H9 (cell line): ENCODE data around the gene BPTF. TPM values are rescaled to one million over a fixed set of nuclear protein-coding genes. Genes with fewer than 3 reads are reported as not detected.

ENCODE experiments used
- DNase-seq: peaks from one replicate; pipeline ENCODE4 v3.0.0-alpha.2; 2017
- H2AFZ ChIP-seq: one replicate; pipeline ENCODE4 v1.6.1; 2013; ENCODE audit warnings: mild to moderate bottlenecking, low read length, control low read depth, moderate library complexity
- H2AK5ac ChIP-seq: 2 replicates; pipeline ENCODE4 v1.6.1; 2013; ENCODE audit warnings: low read length, control low read depth, mixed read lengths; ENCODE audit not compliant: insufficient read length
- H2BK120ac ChIP-seq: one replicate; pipeline ENCODE4 v1.6.1; 2013; ENCODE audit warnings: low read depth, mild to moderate bottlenecking, low read length, control low read depth, inconsistent platforms; ENCODE audit not compliant: poor library complexity, severe bottlenecking
- H2BK12ac ChIP-seq: 2 replicates; pipeline ENCODE4 v1.6.1; 2013; ENCODE audit warnings: low read length, control low read depth, mixed read lengths, low read depth; ENCODE audit not compliant: insufficient read length
- H2BK15ac ChIP-seq: 2 replicates; pipeline ENCODE4 v1.6.1; 2013; ENCODE audit warnings: low read depth, low read length, control low read depth
- H2BK20ac ChIP-seq: one replicate; pipeline ENCODE4 v1.6.1; 2013; ENCODE audit warnings: low read depth, mild to moderate bottlenecking, low read length, control low read depth, inconsistent platforms; ENCODE audit not compliant: poor library complexity, severe bottlenecking
- H2BK5ac ChIP-seq: 2 replicates; pipeline ENCODE4 v1.6.1; 2013; ENCODE audit warnings: low read length, control low read depth, mixed read lengths; ENCODE audit not compliant: insufficient read length
- H3K14ac ChIP-seq: 2 replicates; pipeline ENCODE4 v1.6.1; 2013; ENCODE audit warnings: low read length, control low read depth; ENCODE audit not compliant: insufficient read depth
- H3K18ac ChIP-seq: 2 replicates; pipeline ENCODE4 v1.6.1; 2013; ENCODE audit warnings: low read depth, mild to moderate bottlenecking, mixed read lengths, low read length, control low read depth; ENCODE audit not compliant: insufficient read length
- H3K23ac ChIP-seq: 2 replicates; pipeline ENCODE4 v1.6.1; 2013; ENCODE audit warnings: low read length, control low read depth, mixed read lengths, low read depth; ENCODE audit not compliant: insufficient read length
- H3K23me2 ChIP-seq: 2 replicates; pipeline ENCODE4 v1.6.1; 2013; ENCODE audit warnings: low read depth, mild to moderate bottlenecking, mixed read lengths, low read length, control low read depth; ENCODE audit not compliant: insufficient read length, poor library complexity, severe bottlenecking
- H3K27ac ChIP-seq: 2 replicates; pipeline ENCODE4 v1.5.1; 2013; ENCODE audit warnings: low read length, control low read depth, mixed read lengths, low read depth; ENCODE audit not compliant: insufficient read length
- H3K27me3 ChIP-seq: 2 replicates; pipeline ENCODE4 v1.6.1; 2013; ENCODE audit warnings: low read length, control low read depth, inconsistent platforms; ENCODE audit not compliant: insufficient read depth
- H3K4ac ChIP-seq: 2 replicates; pipeline ENCODE4 v1.6.1; 2013; ENCODE audit warnings: low read depth, mild to moderate bottlenecking, control low read depth, inconsistent platforms, low read length, moderate library complexity
- H3K4me1 ChIP-seq: 2 replicates; pipeline ENCODE4 v1.6.1; 2013; ENCODE audit warnings: low read length, control low read depth, inconsistent platforms; ENCODE audit not compliant: insufficient read depth
- H3K4me2 ChIP-seq: 2 replicates; pipeline ENCODE4 v1.6.1; 2013; ENCODE audit warnings: low read length, control low read depth, mixed read lengths; ENCODE audit not compliant: insufficient read length, insufficient read depth
- H3K56ac ChIP-seq: 2 replicates; pipeline ENCODE4 v1.6.1; 2013; ENCODE audit warnings: low read depth, mild to moderate bottlenecking, mixed read lengths, low read length, control low read depth; ENCODE audit not compliant: insufficient read length
- H3K79me1 ChIP-seq: 2 replicates; pipeline ENCODE4 v1.6.1; 2013; ENCODE audit warnings: low read depth, mild to moderate bottlenecking, moderate library complexity, low read length, control low read depth, inconsistent platforms; ENCODE audit not compliant: insufficient read depth, poor library complexity, severe bottlenecking
- H3K79me2 ChIP-seq: 2 replicates; pipeline ENCODE4 v1.6.1; 2013; ENCODE audit warnings: low read length, control low read depth, inconsistent platforms; ENCODE audit not compliant: insufficient read depth
- H3K9ac ChIP-seq: 2 replicates; pipeline ENCODE4 v1.6.1; 2013; ENCODE audit warnings: low read length, control low read depth, mixed read lengths; ENCODE audit not compliant: insufficient read length; ENCODE audit errors: extremely low read depth
- H3K9me3 ChIP-seq: one replicate; pipeline ENCODE4 v1.6.1; 2013; ENCODE audit warnings: low read depth, low read length, inconsistent platforms; ENCODE audit not compliant: control insufficient read depth
- H3T11ph ChIP-seq: one replicate; pipeline ENCODE4 v1.6.1; 2013; ENCODE audit warnings: mild to moderate bottlenecking, low read length, control low read depth, inconsistent platforms
- H4K20me1 ChIP-seq: one replicate; pipeline ENCODE4 v1.6.1; 2013; ENCODE audit not compliant: control insufficient read depth, insufficient read length, insufficient read depth
- H4K5ac ChIP-seq: 2 replicates; pipeline ENCODE4 v1.6.1; 2013; ENCODE audit warnings: low read depth, mild to moderate bottlenecking, mixed read lengths, low read length, control low read depth; ENCODE audit not compliant: insufficient read length
- H4K8ac ChIP-seq: replicated peaks from 2 replicates; pipeline ENCODE4 v1.6.1; 2013; ENCODE audit warnings: low read length, control low read depth, mixed read lengths, low read depth; ENCODE audit not compliant: insufficient read length
- H4K91ac ChIP-seq: 2 replicates; pipeline ENCODE4 v1.6.1; 2013; ENCODE audit warnings: low read depth, mild to moderate bottlenecking, moderate library complexity, mixed read lengths, low read length, control low read depth; ENCODE audit not compliant: insufficient read length
- H3K27ac Mint-ChIP-seq, 3 experiments: 2 replicates in 2 of 3; 3 replicates in 1 of 3; pipeline ENCODE4 v1.8.0; 2020 to 2021; ENCODE audit warnings: mixed read lengths in 3 of 3, mild to moderate bottlenecking in 1 of 3, moderate library complexity in 1 of 3
- H3K27me3 Mint-ChIP-seq: 2 replicates; pipeline ENCODE4 v1.8.0; 2021; ENCODE audit warnings: low read depth, mild to moderate bottlenecking, moderate library complexity, mixed read lengths
- H3K36me3 Mint-ChIP-seq, 3 experiments: 2 replicates in 2 of 3; 3 replicates in 1 of 3; pipeline ENCODE4 v1.8.0; 2020 to 2021; ENCODE audit warnings: low read depth in 3 of 3, mixed read lengths in 3 of 3; ENCODE audit not compliant: insufficient read depth in 1 of 3
- H3K4me1 Mint-ChIP-seq, 2 experiments: 2 replicates each; pipeline ENCODE4 v1.8.0; 2020; ENCODE audit warnings: mixed read lengths in 2 of 2
- H3K4me3 Mint-ChIP-seq, 2 experiments: 2 replicates in 1 of 2; 3 replicates in 1 of 2; pipeline ENCODE4 v1.8.0; 2020 to 2021; ENCODE audit warnings: mild to moderate bottlenecking in 2 of 2, mixed read lengths in 2 of 2, moderate library complexity in 1 of 2
- H3K9me3 Mint-ChIP-seq, 2 experiments: 2 replicates in 1 of 2; 3 replicates in 1 of 2; pipeline ENCODE4 v1.8.0; 2020; ENCODE audit warnings: mild to moderate bottlenecking in 2 of 2, mixed read lengths in 2 of 2, moderate library complexity in 1 of 2
- WGBS: extraction: QIAGEN DNeasy Blood & Tissue Kit; methylation state at CpG from one replicate; pipeline ENCODE4 v1.1.7; 2013; ENCODE audit warnings: missing lambda C conversion rate, low lambda C conversion rate, mixed read lengths; ENCODE audit not compliant: insufficient read length; ENCODE audit errors: extremely low coverage; 5-methylcytosine and 5-hydroxymethylcytosine counted together
- total RNA-seq: library from RNA; stranded (reverse); gene quantifications from 2 replicates; pipeline ENCODE4 v1.2.1, GENCODE V29; 2021
- TF ChIP-seq, protein P1 (sequence below): fragments of 200-600 bp; sonication (generic); conservative IDR thresholded peaks from 3 replicates; pipeline ENCODE4 v1.8.0; 2021; ENCODE audit warnings: antibody characterized with exemption, mild to moderate bottlenecking

Gene BPTF
- total RNA-seq, 1 experiment from 2014 or later = 203 TPM

DNA sequence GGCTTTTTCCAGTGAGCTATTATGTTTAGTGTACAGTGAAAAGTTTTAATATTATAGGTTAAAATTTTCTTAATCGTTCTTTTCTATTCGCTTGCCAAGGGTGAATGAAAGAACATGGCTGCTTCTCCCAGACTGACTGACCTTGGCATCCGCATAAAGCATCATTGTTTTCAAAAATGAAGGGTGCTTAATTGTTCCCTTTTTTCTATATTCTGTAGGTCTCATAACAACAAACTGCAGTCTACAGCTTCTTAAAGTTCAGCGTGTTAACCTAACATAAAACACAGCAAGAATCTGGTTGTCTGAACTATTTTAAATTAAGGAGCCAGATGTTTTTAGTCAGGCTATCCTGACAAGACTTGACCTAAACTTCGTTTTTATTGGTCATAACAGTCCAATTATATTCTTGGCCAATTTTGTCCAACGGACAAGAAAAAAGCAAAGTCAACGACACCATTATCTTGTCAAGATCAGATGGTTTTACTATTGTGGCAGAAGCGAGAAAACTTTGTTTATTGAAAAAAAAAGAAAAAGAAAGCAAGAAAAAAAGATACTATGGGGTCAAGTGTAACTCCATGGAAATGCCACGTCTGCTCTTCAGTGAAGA is 156.8 kb downstream of the BPTF start:
- H4K5ac ChIP-seq = no peak overlapping the region
- no peaks in the 10 kb centered on the region for H3K9me3 ChIP-seq
- no peaks in the 10 kb centered on the region for H3K4me1 ChIP-seq
- no peak overlapping the region for H3K14ac ChIP-seq
- H4K20me1 ChIP-seq = no peaks in the 10 kb centered on the region
- H2BK15ac ChIP-seq = no peak overlapping the region
- H3K56ac ChIP-seq = no peak overlapping the region
- no peak overlapping the region for H4K8ac ChIP-seq
- no peak overlapping the region for H2BK20ac ChIP-seq
- no peak overlapping the region for H2AFZ ChIP-seq
- no peak for DNase-seq
- H3K4me2 ChIP-seq = no peak overlapping the region
- H2BK120ac ChIP-seq = no peak overlapping the region
- Mint-ChIP-seq H3K4me3 (no peak overlapping the region), H3K4me1 (no peaks in the 10 kb centered on the region), H3K36me3 (peaks cover 6 to 19% (median 7%) of the 10 kb centered on the region in 3 experiments; a peak in 6 of 7 replicates), H3K27ac (peak overlapping the region in 1 of 3 experiments; percentile 54; a peak in 1 of 7 replicates), H3K27me3 (no peaks in the 10 kb centered on the region), H3K9me3 (no peaks in the 10 kb centered on the region)
- no peaks in the 10 kb centered on the region for H3K79me1 ChIP-seq
- H3K18ac ChIP-seq = no peak overlapping the region
- H2BK12ac ChIP-seq = no peak overlapping the region
- no peak overlapping the region for H4K91ac ChIP-seq
- no CpG with 5 or more reads among the region's 9 CpGs for WGBS
- H3T11ph ChIP-seq = no peak overlapping the region
- TF ChIP-seq, protein P1, sequence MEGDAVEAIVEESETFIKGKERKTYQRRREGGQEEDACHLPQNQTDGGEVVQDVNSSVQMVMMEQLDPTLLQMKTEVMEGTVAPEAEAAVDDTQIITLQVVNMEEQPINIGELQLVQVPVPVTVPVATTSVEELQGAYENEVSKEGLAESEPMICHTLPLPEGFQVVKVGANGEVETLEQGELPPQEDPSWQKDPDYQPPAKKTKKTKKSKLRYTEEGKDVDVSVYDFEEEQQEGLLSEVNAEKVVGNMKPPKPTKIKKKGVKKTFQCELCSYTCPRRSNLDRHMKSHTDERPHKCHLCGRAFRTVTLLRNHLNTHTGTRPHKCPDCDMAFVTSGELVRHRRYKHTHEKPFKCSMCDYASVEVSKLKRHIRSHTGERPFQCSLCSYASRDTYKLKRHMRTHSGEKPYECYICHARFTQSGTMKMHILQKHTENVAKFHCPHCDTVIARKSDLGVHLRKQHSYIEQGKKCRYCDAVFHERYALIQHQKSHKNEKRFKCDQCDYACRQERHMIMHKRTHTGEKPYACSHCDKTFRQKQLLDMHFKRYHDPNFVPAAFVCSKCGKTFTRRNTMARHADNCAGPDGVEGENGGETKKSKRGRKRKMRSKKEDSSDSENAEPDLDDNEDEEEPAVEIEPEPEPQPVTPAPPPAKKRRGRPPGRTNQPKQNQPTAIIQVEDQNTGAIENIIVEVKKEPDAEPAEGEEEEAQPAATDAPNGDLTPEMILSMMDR = no peak
- H2BK5ac ChIP-seq = no peak overlapping the region
- no peak overlapping the region for H3K9ac ChIP-seq
- no peaks in the 10 kb centered on the region for H3K23me2 ChIP-seq
- H3K79me2 ChIP-seq = no peaks in the 10 kb centered on the region
- no peak overlapping the region for H3K23ac ChIP-seq
- no peak overlapping the region for H3K4ac ChIP-seq
- no peak overlapping the region for H2AK5ac ChIP-seq
- no peaks in the 10 kb centered on the region for H3K27me3 ChIP-seq
- no peak overlapping the region for H3K27ac ChIP-seq
